ENCODE data around the gene OBP2B.
A peak's percentile ranks its signal among the peaks of the same experiment; 100 is the strongest.

The OBP2B gene

DNA sequence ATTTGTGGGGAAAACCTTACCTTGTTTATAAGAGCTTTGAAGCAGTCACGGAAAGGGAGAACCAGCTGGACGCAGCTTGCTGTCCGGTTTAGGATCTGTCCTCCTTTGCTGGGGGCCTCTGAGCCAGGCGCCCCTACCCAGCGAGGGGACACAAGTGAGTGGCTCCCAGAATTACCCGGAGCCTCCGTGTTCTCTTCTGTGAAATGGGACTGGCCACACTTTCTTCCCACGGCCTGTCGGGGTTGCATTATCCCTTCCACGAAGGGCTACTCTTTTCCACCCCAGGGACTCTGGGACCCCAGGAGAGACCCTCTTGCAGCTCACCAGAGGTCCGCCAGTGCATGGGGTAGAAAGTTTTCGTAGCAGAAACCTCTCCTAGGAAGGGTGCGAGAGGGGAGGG, 44.9 kb downstream of the OBP2B start:
- DNase-seq, result no peak

DNA sequence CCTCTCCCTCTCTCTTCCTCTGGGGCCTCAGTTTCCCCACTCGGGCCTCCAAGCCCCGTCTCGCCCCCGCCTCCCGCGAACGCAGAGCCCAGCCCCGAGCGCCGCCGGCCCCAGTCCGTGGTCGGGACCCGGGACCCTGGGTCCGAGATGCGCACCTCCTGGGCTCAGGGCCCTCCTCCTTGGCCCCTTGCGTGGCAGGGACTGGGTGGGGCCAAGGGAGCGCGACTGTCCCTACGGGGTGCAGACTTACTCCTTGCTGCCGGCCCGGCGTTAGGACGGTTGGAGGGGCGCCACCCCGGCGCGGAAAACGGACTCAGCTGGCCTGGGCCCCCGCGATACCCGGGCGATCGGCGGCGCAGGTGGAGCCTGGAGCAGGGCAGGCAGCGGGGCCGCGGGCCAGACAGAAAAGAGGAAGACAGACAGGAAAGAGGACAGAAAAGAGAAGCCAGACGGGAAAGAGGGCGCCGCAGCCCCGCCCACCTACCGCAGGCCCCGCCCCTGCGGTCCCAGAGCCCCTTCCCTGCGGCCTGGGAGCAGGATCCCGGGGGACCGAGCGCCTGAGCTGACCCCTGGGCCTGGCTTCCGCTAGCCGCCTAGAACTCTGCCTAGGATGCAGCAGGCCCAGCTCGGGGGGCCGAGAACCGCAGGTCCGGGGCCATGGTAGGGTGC, 45.4 kb downstream of the OBP2B start, which contains the start of gene GBGT1:
TSS of gene GBGT1 (minus strand) at position 411 of the 669 bp plus-strand sequence. CDS start 1,502 bp downstream, outside the sequence.
- peak; percentile 27 to 88 for DNase-seq

DNA sequence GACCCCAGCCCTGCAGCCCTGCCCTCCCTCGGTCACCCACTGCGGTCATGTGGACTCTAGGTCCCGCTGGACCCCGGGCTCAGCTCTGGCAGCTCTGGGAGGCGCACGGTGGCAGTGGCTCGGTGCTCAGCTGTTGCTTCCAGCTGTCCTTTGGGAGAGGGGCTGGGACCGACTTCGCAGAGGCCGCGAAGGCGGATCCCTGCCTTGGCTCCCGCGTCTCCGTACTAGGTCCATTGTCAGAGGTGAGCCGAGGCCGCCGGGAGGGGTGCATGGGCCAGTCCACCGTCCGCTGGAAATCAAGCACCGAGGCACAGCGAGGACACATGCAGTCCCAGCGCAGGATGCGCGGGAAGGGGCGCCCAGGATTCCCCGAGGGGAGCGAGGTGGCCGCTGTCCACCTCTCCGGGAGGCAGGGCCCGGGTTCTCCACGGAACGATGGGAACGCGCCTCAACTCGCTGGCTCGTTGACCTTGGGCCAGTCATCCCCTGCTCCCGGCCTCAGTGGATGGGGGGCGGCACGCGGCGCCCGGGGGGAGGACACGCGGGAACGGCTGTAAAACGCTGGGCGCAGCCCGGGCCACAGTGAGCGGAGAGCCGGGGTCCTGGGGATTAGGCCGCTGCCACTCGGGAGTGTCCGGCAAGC, 46.1 kb downstream of the OBP2B start:
- no peak for DNase-seq

DNA sequence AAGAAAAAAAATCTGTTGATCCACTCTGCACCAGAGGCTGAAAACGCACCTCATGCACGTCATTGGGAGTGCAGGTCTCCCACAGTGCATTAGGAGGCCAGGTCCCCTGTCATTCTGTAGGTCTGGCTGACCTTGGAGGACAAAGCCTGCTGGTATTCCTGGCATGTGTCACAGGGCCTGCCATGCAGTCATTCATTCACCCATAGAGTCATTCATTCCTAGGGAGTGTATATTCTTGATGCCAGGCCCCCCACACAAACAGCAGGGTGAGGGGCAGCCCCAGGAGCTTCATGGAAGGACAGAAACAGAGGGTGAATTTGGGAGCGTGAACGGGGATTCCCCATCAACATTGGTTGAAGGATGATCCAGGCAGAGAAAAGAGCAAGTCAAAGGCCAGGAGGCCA, 47.5 kb downstream of the OBP2B start:
- no peak for DNase-seq

DNA sequence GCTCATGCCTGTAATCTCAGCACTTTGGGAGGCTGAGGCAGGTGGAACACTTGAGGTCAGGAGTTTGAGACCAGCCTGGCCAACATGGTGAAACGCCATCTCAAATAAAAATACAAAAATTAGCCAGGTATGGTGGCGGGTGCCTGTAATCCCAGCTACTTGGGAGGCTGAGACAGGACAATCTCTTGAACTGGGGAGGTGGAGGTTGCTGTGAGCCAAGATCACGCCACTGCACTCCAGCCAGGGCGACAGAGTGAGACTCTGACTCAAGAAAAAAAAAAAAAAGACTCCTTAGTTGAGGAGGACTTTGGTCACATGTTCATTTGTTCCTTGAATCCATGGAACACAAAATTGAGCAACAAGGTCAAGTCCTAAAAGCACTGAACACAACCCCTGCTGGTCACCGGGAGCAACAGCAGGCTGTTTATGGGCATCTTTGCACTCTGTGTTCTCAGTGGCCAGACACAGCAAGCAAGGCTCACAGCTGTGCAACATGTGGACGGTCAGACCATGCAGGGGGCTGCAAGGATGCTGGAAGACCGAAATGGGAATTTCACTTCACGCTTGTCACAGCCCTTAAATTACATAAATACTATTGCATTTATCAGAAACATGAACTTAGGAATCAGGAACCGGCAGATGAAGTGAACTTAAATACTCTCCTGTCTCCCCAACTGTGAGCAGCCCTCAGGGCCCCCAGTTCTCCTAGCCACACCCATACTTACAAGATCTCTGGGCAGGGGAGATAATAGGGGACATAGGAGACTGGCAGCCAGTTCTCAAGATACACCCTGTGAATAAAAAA, 48.1 kb downstream of the OBP2B start:
- peak in 1 of 2 donors; percentile 48 for DNase-seq

DNA sequence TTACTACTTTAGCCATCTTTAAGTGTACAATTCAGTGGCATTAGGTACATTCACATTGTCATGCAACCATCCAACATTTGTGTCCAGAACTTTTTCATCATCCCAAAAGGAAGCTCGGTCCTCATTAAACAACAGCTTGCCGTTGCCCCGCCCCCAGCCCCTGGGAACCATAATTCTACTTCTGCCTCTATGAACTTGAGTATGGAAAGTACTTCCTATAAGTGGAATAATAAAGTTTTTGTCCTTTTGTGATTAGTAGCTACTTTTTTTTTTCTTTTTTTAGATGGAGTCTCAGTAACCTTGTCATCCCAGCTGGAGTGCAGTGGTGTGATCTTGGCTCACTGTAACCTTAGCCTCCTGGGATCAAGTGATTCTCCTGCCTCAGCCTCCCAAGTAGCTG, 50.4 kb downstream of the OBP2B start:
- DNase-seq, result no peak

All from bone marrow (tissue), 2 donors.